GM18951 (cell line): ENCODE measurements around the gene TMEM51.

ENCODE experiments used
- POLR2A ChIP-seq: IDR thresholded peaks from 4 replicates; pipeline ENCODE4 v1.6.1; 2011; ENCODE audit warnings: mild to moderate bottlenecking; ENCODE audit not compliant: insufficient read length, insufficient read depth; ENCODE audit errors: extremely low read depth
- in situ Hi-C: fragments of 300-500 bp; cut with MboI; formaldehyde crosslinking; loops from one replicate; pipeline ENCODE4 v1.12.0; 2022; ENCODE audit warnings: low sequenced_read_pairs, mixed read lengths, inconsistent platforms; ENCODE audit not compliant: unreplicated experiment

Gene TMEM51

DNA sequence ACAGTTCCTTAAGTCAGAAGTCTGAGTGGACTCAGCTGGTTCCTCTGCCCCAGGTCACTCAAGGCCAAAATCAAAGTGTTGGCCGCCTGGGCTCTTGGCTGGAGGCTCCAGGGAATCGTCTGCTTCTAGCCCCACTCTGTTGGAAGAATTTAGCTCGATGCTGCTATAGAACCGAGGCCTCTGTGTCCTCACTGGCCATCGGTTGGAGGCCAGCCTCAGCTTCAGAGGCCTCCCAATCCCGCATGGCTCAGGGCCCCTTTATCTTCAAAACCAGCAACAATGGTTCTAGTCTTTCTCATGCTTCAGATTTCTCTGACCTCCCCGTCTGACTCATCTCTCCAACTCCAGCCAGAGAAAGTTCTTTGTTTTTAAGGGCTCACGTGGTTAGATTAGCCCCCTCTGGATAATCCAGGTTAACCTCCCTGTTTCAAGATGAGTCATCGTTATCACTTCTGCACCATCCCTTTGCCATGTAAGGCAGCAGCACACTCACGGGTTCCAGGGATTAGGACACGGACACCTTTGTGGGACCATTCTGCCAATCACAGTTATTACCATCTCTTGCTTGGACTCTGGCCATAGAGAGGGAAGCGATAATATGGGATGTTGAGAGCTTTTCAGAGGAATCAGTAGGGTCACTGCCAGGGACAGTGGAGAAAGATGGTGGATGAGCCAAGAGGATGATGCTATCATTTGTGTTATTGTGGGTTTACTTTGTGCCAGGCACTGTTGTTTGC is 107.0 kb downstream of the TMEM51 start:
- in situ Hi-C loops = no loop called here
- TF ChIP-seq POLR2A = no peak

DNA sequence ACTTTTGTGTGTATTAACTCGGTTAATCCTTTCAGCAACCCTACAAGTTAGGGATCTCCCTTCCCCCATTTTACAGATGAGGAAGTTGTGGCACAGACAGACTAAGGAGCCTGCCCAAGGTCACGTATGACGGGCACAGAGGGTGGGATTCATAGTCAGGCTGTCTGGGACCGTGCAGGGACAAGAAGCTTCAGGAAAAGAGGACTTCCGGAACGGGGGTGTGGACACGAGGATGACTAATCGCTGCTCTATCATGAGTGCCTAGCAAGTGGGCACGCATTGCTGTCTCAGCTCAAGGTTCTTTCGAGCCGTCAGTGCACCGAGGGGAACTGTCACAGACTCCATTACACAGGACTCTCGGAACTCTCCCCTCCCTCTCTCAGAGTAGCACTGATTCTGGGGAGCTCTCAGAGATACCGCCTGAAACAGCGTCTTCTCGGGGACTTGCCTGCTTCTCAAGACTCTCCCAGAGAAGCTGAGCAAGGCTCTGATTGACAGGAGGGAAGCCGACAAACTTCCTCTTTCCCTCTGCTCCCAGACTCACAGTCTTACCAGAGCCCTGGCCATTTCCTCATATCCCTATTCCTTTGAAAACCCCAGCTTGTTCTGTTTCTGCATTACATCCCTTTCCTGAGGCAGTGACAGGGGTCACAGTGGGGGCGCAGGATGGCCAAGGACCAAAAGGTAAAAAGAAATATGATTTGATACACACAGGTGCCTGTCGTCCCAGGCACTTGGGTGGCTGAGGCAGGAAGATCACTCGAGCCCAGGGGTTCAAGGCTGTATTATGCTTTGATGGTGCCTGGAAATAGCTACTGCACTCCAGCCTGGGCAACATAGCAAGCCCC is 107.8 kb downstream of the TMEM51 start:
- TF ChIP-seq POLR2A = no peak
- in situ Hi-C loops = no loop called here

DNA sequence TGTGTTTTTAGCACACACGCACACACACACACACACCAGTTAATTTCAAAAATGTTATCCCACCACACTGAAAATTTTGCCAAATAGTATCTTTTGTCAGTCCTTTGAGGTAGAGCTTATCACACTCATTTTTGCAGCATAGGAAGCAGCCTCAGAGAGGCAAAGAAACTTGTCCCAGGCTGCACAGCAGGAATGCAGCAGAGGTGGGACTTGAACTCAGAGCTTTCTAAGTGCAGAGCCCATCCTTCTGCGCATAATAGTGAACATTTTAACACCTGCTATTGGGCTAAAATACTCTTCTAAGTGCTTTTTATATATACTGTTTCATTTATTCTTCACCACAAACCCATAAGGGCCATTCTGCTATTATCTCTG is 108.4 kb downstream of the TMEM51 start:
- in situ Hi-C loops = no loop called here
- TF ChIP-seq POLR2A = no peak

DNA sequence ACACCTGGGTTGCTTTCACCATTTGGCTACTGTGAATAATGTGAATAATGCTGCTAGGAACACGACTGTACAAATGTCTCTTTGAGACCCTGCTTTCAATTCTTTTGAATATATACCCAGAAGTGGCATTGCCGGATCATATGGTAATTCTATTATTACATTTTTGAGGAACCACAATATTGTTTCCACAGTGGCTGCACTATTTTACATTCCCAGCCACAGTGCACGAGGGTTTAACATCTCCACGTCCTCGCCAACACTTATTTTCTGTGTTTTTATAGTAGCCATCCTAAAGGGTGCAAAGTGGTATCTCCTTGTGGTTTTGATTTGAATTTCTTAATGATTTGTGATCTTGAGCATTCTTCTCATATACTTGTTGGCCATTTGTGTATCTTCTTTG is 109.2 kb downstream of the TMEM51 start:
- in situ Hi-C loops = no loop called here
- TF ChIP-seq POLR2A = no peak

DNA sequence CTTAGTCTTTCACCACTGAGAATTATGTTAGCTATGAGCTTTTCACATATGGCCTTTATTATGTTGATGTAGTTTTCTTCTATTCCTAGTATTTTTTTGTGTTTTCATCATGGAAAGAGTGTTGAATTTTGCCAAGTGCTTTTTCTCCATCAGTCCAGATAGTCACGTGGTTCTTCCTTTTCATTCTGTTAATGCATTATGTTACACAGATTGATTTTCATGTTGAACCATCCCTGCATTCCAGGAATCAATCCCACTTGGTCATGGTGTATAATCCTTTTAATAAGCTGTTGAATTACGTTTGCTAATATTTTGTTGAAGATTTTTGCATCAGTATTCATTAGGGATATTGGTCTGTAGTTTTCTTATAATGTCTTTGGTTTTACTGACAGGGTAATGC is 111.2 kb downstream of the TMEM51 start:
- TF ChIP-seq POLR2A = no peak
- in situ Hi-C loops = no loop called here
